Ishikawa (cell line): ENCODE results near the gene ISLR.
A peak's percentile ranks its signal among the peaks of the same experiment; 100 is the strongest.

Experiments used
- CEBPB ChIP-seq: IDR thresholded peaks from 2 replicates; pipeline ENCODE4 v1.6.1; 2012
- EGR1 ChIP-seq: IDR thresholded peaks from 2 replicates; pipeline ENCODE4 v1.6.1; 2012
- EP300 ChIP-seq: IDR thresholded peaks from 2 replicates; pipeline ENCODE4 v1.6.1; 2012; ENCODE audit warnings: borderline replicate concordance
- MAX ChIP-seq: IDR thresholded peaks from 2 replicates; pipeline ENCODE4 v1.6.1; 2012
- NFIC ChIP-seq: IDR thresholded peaks from 2 replicates; pipeline ENCODE4 v1.6.1; 2012
- RAD21 ChIP-seq: IDR thresholded peaks from 2 replicates; pipeline ENCODE4 v1.6.1; 2012; ENCODE audit warnings: low read depth
- REST ChIP-seq: IDR thresholded peaks from 2 replicates; pipeline ENCODE4 v1.6.1; 2012; ENCODE audit warnings: low read depth, mild to moderate bottlenecking
- TAF1 ChIP-seq: IDR thresholded peaks from 2 replicates; pipeline ENCODE4 v1.6.1; 2012; ENCODE audit warnings: low read depth, mild to moderate bottlenecking
- TCF12 ChIP-seq: IDR thresholded peaks from 2 replicates; pipeline ENCODE4 v1.6.1; 2012; ENCODE audit warnings: low read depth
- TEAD4 ChIP-seq: IDR thresholded peaks from 2 replicates; pipeline ENCODE4 v1.6.1; 2012
- USF1 ChIP-seq: IDR thresholded peaks from 2 replicates; pipeline ENCODE4 v1.6.1; 2012
- YY1 ChIP-seq: IDR thresholded peaks from 2 replicates; pipeline ENCODE4 v1.6.1; 2012; ENCODE audit warnings: low read depth
- ZBTB7A ChIP-seq: IDR thresholded peaks from 2 replicates; pipeline ENCODE4 v1.6.1; 2012; ENCODE audit warnings: low read depth

GRCh38 chr15:74146277-74146800 lies 27.2 kb upstream of the ISLR start:
- TF ChIP-seq EGR1 = no peak
- TF ChIP-seq RAD21 = no peak
- TF ChIP-seq MAX = no peak
- peak; percentile 59 for TF ChIP-seq REST
- no peak for TF ChIP-seq EP300
- TF ChIP-seq TAF1 = no peak
- TF ChIP-seq NFIC = no peak
- TF ChIP-seq TCF12 = no peak
- TF ChIP-seq USF1 = no peak
- no peak for TF ChIP-seq YY1
- no peak for TF ChIP-seq ZBTB7A
- TF ChIP-seq CEBPB = no peak
- no peak for TF ChIP-seq TEAD4
